RPMI7951 (cell line): ENCODE results near the gene FAAP20. TPM values are rescaled to one million over a fixed set of nuclear protein-coding genes. Genes with fewer than 3 reads are reported as not detected.

ENCODE experiments used
- DNase-seq: peaks from one replicate; pipeline ENCODE4 v3.0.0-alpha.2; 2012; ENCODE audit warnings: low read depth
- total RNA-seq: library from RNA; depleted of rRNA; stranded (reverse); fragments of >200 nt; shearing (Covaris generic); gene quantifications from 2 replicates; pipeline ENCODE4 v1.2.3, GENCODE V29; 2014

FAAP20 gene
- total RNA-seq, 1 experiment from 2014 or later, result 30.3 TPM

DNA sequence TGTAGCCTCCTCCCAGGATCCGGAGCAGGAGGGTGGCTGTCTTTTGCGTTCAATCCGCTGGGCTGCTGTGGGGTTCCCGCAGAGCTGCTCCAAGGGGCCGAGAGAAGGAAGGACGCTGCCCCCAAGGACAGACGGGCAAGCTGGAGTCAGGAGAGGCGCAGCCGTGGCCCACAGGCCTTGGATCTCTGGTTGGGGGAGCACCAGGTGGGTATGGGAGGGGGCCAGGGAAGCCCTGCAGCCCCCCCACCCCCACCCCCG lies 17.6 kb upstream of the FAAP20 start:
- no peak for DNase-seq

DNA sequence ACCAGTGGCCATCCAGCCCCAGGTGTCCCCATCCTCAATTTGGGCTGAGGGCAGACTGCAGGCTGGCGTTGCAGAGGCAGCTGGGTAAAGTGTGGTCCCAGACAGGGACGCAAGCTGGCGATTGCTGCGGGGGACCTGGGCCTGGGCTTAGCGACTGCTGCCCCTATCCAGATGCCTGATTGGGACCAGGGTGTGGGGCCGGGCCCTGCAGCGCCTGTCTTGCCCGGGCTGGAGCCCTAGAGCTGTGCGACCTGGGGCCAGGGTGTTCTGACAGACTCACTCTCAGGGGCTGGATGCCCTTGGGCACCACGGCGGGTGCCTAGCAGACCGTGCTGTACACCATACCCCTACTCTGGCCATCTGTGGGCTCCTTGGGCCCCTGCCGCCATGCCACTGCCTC lies 16.2 kb upstream of the FAAP20 start:
- DNase-seq, result no peak

DNA sequence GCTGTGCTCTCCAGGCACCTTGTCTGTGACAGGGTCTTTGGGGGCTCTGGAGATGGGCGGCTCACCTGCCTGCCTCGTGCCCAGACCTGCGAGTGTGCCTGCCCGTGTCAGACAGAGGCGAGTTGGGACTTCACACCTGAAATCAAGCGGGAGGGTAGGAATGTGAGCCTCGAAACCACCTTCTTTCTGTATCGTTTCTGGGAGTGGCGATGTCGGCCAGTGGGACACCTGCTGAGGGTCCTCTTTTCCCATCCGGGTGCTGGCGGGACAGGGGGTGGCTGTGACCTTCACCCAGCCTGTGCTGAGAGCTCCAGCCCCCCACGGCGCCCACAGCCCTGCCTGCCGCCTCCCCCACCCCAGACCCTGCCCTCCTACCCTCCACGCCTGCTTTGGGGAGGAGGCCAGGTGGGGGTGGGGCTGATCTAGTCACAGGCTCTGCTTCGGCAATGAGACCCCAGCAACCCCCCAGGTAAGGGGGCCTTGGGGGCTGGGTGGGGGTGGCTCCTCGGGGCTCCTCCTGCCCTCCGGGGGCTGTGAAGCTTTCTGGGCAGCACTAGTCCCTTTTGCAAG lies 15.6 kb upstream of the FAAP20 start:
- DNase-seq, result no peak

DNA sequence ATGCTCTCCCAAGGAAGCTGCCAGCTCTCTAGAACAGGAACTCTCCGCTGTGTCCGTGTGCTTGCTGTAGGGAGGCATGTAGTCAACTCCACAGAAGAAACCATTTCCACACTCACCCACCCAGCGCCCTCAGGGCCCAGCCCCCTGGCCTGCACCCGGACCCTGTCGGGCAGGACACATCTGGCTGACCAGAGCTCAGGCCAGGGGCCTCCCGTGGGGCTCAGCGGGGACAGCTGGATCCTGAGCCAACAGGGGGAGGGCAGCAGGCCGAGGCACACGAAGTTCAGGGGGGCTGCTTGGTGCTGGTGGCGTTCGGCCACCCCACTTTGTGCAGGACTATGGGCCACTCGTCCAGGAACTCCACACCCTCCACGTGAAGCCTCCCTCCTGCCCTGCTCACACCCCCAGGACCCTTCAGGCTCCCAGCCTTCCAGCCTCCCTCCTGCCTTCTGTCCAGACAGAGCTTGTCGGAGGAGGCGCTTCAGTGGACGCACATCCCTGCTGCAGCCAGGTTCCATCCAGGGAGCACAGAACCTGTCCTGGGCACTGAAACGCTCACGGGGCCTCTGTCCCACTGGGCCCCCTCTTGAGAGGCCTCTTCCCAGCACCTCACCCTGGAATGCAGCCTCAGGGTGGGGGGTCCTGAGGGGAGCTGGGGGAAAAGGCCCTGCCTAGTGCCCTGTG lies 15.0 kb upstream of the FAAP20 start:
- no peak for DNase-seq

DNA sequence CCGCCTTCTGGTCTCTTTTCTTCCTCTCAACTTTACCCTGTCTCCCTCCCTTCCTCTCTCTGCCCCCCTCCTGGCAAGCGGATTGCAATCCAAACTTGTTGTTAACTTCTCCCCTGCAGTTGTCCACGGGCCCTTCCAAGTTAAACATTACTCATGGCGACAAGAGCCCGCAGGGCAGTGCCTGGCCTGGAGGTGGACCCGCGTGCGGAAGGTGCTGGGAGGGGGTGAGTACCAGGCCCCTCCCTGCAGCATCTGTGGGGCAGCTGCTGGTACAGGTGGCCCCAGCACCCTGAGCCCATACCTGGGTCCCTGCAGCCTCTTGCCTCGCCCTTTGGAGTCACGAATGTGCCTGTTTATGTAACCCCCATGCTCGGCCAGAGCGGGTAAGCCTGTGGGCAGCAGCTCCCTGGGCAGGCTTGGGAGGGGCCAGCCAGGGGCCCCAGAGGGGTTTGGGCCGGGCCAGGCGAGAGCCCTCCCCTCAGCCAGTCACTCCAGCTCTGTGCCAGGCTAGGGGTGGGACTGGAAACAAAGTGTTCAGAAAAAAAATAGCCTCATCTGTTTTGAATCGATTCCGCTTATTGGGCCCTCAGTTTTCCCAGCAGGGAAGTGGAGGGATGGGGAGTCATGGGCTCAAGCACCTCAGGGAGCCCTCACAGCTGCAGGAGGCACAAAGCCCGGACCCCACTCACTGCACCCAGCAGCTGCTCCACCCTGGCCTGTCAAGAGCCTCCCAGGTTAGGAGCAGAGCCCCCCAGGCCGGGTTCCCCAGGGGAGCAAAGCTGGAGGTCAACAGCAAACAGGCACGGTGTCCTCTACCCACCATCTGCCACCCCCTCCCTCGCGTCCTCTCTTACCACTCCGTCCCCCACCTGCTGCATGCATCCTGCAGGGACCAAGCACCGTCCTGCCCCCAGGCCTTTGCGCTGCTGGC lies 14.0 kb upstream of the FAAP20 start:
- peak; percentile 87 for DNase-seq

DNA sequence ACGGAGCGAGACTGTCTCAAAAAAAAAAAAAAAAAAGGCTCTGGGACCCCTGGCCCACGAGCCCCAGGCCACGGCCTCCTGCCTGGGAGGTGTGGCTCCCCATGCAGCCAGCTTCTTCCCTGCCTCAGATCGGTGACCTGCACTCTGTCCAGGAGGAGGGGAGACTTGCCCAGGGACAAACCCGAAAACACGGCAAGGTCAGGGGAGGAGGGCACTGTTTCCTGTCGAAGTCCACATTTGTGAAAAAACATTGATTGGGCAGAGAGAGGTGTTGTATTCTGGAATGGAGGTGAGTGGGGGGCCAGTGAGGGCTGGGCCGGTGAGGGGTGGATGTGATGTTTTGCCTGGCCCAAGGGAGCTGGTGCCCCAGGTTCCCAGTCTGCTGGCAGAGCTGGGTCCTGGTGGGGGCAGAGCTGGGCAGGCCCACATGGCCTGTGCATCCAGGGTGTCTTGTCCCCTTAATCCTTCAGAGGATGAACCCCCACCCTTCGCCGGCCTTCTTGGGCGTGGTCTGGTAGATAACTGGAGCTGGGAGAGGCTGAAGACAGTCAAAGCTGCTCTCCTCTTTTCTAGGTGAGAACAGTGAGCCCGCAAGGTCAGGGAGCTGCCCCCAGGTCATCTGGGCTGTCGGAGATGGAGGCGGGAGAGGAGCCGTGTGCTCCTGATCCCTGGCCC lies 12.4 kb upstream of the FAAP20 start:
- DNase-seq, result no peak

DNA sequence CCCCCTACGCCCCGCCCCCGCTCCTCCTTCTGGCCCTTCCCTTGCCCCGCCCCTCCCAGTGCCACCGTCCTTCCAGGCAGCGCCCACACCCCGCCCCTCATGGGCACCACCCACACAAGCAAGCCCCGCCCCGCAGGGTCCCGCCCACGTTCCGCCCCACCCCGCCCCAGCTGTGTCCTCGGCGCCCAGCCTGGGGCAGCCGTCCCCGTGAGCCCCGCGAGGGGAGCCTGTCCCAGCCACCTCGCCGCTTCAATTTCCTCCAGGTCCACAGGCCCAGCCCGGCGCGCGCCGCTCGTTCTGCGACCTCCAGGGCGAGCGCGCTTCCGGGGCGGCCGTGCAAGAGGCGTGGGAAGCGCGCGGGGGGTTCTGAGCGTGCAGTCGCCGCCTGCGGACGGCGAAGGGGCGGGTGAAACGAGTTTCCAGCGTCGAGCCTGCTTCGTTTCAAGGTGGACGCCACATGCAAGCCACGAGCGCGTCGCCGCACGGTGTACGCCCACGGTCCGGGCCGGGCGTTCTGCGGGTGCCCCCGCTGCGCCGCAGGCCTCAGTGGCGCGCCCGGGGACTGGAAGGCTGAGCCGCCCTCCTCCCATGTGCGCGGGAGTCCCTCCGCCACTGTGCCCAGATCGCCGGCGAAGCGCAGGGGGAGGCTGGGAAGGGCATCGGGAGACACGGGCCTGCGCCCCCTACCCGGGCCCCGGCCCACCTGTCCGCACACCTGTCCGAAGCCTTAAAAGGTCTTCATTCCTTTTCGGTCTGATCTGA lies 10.8 kb upstream of the FAAP20 start:
- peak; percentile 89 for DNase-seq

DNA sequence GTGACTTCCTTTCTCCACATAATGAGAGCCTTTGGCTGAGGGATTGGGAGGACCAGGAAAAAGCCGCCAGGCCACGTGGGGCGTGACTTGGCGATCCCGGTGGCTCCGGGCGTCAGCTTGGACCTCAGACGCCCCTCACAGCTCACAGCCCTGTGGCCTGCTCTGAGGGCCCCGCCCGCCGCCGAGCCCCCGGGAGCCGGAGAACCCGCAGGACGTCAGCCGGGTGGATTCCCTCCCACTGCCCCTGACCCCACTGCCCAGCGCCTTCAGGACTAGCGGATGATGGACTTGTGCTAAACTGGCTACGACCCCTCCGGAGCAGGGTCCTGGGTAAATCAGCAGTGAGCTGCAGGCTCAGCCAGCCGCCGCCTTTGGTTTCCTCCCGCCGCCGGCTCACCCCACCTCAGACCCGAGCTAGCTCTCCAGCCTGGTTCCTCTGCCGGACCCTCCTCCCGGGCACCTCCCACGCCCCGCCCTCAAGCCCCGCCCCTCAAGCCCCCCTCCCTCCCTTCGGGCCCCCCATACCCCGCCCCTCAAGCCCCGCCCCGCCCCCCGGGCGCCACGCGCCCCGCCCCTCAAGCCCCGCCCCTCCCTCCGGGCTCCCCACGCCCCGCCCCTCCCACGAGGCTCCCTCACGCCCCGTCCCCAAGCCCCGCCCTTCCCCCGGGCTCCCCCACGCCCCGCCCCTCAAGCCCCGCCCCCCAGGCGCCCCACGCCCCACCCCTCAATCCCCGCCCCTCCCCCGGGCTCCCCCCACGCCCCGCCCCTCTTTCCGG lies 10.0 kb upstream of the FAAP20 start:
- DNase-seq, result peak; percentile 74

DNA sequence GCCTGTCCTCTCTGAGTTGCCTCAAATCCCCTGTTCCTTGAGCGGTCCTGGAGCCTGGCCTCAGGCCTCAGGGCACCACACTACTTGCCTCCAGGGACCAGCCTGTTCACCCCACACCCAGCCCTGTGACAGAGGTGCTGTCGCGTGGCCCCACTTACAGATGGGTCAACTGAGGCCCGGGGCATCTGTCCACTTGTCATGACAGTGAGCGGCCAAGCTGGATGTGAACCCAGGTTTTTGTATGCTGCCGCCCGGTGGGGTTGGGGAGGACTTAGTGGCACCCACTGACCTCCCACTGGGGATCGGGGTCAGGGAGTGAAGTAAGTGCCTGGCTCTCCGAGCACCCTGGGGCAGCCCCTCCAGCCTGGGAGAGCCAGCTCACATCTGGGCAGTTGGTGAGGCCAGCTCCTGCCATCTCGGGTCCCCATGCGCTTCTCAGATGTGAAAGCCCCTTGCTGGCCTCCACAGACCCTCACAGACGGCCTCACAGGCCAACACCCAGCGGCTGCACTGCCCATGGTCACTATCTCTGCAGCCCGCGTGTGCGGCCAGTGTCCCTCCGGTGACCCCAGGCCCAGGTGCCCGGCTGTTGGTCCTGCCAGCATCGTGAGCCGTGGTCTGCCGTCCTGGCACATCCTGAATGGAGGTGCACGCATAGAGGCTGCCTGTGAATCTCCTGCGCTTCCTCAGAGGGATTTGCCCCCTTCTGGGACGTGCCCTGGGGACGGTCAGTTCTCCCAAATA lies 9.3 kb upstream of the FAAP20 start:
- DNase-seq, result no peak

DNA sequence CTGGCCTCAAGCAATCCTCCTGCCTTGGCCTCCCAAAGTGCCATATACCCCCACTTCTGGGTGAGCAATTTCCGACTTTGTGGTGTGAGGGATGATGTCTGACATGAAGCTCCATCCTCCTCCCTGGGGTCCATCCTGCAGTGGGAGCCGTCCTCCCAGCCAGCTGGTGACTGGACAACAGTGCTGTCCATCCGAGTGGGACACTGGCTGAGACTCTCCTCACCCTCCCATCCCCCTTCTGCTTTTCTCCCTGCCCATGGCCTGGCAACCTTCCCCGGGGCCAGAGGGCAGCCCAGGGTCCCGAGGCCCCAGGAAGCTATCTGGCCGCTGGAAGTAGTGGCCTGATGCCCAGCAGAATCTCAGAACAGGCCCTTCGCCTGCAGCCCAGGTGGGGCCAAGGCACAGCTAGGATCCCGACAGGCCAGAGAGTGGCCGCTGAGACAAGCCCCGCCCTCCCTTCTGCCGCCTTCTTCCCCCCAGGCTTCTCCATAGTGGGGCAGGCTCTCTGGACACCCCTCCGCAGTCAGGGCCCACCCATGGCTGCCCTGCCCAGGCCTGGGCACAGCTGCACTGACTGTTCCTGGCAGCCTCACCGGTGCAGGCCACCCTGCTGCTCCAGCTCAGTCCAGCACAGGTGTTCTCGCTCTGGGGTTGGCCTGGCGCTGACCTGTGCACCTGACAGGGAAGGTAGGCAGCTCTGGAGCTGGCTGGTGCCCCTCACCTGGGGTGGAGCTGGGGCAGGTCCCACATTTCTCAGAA lies 8.4 kb upstream of the FAAP20 start:
- no peak for DNase-seq

DNA sequence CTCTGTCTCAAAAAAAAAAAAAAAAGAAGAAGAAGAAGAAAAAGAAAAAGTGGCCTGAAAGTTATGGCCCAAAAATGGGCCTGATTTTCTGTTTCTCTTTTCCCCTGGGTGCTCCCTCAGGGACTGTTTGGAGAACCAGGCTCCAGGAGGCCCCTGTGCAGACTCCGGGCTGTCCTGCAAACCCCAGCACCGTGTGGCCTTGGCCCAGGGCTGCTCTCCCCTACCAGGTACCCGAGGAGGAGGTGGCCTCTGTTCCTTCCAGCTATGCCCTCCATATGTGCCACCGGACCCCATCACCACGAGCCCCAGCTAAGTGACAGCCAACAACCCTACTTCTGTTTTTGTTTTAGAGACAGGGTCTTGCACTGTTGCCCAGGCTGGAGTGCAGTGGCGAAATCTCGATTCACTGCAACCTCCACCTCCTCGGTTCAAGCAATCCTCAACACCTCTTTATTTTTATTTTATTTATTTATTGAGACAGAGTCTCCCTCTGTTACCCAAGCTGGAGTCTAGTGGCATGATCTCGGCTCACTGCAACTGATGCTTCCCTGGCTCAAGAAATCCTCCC lies 7.5 kb upstream of the FAAP20 start:
- DNase-seq, result no peak

DNA sequence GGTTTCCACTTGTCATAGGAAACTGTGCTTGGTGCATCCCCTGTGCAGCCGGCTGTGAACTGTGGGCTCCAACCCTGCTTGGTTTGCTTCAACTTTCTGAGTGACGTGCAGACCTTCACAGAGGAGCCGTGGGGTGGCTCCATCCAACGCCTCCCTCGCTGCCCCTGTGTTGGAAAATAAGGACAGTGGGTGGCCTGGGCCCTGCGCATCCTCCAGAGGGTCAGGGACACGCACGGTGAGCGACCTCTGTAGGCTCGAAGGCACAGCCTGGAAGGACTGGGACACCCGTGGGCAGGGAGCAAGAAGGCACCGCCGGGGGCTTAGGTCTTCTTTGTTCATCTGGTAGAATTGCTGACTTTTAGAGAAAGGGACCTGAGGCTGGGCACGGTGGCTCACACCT lies 6.5 kb upstream of the FAAP20 start:
- DNase-seq, result no peak

DNA sequence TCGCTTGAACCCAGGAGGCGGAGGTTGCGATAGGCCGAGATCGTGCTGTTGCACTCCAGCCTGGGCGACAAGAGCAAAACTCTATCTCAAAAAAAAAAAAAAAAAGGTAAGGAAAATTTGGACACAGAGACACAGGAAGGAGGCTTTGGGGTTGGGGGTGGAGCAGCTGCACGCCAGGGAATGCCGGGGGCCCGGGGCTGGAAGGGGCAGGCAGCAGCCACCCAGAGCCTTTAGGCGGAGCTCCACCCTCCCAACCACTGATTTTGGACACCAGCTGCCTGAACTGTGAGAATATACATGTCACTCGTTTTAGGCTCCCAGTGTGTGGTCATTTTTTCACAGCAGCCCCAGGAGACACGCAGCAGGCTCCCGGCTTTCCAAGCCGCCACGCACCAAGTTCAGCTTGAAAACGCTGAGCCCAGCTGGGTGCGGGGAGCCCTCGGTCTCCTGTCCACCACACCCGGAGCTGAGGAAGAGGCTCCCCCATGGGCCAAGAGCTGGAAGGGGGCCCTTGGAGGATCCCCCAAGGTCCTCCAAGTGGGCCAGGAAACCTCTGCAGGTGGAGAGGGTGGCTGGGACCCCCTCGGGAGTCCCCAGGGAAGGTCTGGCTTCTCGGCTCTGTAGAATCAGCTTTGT lies 5.9 kb upstream of the FAAP20 start:
- no peak for DNase-seq

DNA sequence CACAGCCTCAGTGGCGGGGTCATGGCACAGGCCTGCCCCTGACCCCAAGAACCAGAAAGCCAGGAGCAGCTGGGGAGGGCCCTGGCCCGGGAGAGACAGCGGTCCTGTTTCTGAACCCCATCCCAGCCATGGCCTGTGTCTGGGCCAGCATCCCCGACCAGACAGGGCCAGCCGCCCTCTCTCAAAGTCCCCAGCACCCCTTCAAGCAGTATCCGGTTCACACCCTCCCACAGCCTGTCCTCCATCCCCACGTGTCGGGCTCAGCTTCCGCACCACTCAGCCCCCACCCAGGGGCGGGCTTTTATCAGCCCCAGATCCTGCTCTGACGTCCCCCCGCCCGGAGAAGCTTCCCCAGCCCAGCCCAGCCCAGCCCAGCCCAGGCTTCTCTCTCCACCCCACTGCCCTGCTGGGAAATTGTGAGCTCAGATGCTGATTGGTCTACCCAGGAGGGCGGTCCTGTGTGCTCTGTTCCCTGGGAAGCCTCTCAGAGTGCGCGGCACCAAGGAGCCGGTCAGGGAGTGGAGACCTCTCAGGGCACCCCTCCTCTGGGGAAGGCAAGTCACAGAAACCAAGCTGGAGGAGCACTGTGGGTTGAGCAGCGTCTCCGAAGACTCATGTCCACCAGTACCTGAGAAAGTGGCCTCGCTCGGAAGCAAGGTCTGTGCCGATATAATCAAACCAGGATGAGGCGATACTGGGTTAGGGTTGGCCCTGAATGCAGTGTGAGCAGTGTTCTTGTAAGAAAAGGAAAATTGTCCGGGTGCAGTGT lies 4.7 kb upstream of the FAAP20 start:
- peak; percentile 91 for DNase-seq

DNA sequence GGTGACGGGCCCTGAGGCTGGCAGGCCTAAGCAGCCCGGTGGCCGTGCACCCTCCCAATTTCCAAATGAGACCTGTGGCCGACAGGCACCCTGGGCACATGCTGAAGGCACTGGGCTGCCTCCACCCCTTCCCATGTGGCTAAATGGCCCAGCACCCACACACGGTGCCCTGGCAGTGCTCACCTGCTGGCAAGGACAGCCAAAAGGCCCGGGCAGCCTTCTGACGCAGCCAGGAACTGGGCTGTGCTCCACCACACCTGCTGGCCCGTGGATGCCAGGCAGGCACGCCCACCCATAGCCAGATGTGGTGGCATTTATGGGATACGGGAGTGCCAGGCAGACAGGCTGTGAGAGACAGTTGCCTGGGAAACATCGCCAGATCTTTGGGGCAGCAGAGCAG lies 4.0 kb upstream of the FAAP20 start:
- no peak for DNase-seq

DNA sequence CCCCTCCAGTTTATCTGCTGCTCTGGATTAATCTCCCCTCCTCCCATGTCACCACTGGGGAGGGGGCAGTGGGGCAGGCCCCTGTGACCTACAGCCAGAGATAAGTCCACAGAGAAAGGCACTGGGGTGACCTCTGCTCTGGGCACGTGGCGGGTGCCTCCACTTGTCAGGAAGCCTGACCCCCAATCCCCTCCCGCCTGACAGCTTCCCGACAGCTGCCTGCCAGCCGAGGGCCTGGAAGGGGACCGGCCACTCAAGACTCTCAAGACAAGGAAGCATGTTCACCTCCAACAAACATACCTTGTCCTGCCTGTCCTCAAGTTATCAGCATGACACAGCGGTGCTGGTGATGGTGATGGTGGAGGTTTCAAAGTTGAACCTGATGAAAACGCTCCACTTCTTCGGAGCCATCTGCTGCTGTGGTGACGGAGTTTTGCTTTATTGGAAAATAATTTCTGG lies 3.2 kb upstream of the FAAP20 start:
- DNase-seq, result no peak

DNA sequence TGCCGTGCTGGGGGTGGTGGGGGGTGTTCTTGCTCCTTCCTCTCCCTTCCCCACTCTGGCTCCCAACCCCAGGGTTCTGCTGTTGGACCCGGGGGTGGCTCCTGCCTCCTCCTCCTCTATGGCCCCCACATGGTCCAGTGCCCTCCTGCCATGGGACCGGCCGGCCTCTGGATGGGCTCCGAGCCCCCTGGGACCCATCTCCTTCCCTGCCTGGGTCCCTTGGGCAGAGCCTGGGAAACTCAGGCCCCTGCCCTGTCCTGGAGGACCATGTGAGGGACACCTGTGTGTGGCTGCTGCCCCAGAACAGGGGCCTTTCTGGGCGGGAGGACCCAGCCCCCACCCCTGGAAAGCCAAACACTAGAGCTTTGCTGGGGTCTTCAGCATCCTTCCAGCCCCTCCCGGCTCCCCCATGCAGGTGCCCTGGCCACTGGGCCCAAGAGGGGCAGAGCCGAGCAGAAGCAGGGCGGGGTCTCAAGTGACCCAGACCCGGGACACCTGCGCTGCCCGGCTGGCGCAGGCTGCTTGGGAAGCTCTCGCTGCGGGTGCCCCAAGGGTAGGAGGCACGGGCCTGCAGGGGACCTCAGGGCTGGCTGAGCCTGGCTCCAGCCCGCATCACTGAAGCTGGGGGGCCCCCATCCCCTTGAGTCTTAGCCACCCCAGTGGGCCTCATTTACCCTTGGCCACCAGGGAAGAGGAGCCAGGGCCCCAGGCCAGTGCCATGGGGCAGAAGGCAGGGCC lies 2.5 kb upstream of the FAAP20 start:
- DNase-seq, result no peak
